Stimulated activated CD4-positive, alpha-beta T cell treated with anti-CD3 and anti-CD28 coated beads, TNF-alpha, amount 100 ng/mL, for 48 hours (primary cell): Measurements from ENCODE around the gene NPY5R.

Source experiments
- DNase-seq, 3 donors: peaks; one replicate each; pipeline ENCODE4 v3.0.0-alpha.2; 2020; ENCODE audit warnings: low read depth in 3 of 3

The NPY5R gene

DNA sequence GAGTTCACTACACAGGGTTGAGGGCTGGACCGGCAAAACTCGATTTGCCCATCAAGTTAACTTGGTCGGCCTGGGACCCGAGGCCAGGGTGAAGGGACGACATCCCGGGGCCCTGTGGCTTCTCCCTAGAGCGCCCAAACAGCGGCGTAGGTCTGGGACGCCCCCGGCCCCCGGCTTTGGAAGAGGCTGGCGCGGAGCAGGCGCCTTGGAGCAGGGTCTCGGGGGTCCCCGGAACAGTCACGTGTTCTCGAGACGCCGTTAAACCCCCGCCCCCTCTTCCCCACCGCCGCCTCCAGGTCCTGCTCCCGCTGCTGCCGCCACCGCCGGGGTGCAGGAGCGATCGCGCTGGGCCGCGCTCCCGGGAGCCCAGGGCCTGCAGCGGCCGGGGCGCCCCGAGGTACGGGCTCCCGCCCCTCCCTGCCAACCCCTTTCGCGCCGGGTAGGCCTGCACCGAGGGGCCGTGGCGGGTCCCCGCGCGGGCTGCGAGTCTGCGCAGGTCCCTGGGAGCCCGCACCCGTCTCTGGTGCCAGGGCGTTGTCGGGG, at the start of gene NPY5R:
Gene NPY5R (plus strand): TSS at position 289 of the 543 bp plus-strand sequence. CDS start 6,382 bp downstream, outside the sequence.
- no peak for DNase-seq

DNA sequence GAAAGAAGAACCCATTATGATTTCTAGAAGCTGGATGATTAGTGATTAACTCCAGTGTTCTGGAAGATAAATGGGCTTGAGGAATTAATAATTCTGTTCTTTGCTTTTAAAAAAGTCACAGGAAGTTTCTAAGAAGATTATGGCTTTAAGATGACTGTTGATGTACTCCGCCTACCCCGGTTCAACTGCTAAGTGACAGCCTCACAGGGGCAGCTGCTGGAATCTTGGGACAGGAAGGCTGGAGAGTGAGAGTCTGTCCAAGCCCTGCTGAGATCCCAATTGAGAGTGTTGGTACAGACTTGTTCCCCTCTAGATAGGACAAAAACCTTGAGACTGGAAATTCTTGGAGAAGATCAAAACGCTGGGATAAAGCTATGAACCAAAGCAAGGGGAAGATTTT, 48.6 kb upstream of the NPY5R start:
- no peak for DNase-seq

DNA sequence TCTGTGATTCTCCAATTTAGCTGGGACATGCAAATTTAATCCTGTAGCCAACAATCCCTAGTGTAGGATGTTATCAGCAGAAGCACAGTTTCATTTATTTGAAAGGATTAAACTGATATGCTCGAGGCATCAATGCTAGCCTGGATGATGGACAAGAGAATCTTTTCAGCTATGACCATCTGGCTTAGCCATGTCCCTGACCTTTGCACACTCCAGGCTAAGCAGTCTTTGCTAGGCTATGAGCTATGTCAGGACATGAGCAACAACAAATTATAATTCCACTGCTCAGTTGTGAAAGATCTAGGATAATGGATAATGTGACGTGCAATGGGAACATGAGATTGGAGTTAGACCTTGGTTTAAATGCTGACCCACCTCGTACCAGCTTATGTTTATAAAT, 43.2 kb upstream of the NPY5R start:
- DNase-seq = no peak

DNA sequence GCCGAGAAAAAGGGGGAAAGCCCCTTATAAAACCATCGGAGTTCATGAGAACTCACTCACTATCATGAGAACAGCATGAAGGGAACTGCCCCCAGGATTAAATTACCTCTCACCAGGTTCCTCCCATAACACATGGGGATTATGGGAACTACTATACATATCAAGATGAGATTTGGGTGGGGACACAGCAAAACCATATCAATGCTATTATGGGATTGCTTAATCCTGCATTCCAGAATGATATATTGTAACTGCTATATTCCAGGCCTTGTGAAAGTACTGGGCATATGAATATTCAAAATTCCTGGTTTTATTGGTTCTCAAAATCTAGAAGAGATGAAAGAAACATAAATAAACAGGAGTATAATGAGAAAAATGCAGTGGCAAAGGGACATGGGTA, 40.6 kb upstream of the NPY5R start:
- DNase-seq = no peak

DNA sequence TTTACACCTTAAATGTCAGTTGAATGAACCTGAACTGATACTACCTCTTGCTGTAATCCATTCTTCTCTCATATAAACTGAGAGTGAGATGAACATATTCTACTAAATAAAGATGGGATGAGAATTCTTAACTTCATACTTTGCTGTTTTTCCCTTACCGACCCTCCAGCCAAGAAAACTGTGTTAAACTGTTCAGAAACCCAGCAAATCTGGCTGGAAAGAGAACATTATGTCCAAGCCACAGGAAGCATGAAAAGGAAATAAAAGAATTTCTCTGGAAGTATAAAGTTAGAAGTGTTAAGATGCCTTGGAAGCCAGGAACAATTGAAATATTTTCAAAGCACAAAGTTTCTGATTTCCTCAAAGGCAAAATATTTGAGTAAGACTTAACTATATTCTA, 34.2 kb upstream of the NPY5R start:
- DNase-seq = no peak

DNA sequence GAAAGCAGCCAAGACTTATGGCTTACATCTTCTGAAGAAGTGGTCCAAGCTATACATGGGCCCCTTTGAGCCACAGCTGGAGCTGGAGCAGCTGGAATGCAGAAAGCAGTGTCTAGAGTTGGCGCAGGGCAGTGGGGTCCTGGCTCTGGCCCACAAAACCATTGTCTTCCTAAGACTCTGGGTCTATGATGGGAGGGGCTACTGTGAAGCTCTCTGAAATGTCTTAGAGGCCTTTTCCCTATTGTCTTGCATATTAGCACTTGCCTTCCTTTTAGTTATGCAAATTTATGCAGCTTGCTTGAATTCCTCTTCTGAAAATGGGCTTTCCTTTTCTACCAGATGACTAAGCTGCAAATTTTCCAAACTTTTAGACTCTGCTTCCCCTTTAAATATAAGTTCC, 26.6 kb upstream of the NPY5R start:
- DNase-seq = no peak

DNA sequence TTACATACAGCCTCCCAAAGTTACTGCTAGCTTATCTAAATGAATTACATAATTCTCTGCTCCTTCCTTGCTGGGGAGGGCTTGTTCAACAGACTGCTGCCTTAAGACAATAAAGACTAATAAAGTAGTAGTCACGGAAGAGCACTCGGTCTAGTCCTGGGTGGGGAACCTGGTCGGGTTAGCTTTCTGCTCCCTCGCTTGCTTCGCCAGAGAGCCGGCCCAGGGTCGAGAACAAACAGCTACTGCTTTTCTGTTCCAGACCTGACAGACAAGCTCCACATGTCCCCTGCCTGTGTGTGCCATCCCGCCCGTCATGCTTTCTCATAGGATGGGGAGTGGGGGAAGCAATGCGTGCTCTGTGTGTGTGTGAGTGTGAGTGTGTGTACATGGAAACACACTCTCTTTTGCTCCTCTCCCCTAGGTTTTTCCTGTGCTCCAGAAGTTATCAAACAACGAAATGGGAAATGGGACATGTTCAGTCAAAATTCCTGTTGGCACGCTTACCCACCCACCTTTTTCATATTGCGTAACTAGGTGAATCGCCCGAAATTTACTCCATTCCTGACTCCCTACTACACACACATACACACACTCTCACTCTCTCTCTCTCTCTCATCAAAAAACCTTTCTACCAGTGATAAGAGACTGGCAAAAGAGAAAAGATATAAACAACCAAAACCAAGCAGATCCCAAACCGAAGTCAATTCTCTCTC, 12.6 kb upstream of the NPY5R start:
- DNase-seq = no peak

DNA sequence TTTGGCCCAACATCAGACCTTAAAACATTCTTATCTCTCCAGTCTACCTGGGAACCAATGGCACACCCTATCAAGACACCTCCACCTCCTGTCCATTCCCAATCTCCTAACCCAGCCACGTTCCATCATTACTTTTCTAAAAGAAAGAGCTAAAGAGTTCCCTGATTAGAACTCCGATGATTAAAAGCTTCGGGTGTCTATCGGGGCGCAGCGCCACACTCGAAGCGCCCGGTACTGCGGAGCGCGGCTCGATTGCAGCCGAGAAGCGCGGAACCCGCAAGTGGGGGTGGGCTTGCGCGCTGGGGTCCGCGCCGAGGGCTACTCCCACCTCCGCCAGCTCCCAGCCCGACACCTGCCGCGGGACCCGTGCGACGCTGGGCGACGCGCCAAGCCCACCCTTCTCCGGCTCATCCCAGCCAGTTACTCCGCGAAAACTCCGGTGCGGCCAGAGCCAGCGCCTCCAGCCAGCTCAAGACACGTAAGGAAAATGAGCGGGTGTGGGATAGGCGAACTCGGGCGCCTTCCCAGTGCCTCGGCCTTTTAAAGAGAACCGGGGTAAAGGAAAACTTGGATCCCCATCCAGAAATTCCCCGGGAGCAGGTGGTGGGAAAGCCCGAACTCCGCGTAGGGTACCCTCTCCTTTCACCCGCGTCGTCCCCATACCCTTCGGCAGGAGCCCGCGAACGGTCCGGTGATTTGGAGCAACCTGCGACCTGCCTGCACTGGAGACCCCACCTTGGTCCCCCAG, 11.9 kb upstream of the NPY5R start:
- no peak for DNase-seq

DNA sequence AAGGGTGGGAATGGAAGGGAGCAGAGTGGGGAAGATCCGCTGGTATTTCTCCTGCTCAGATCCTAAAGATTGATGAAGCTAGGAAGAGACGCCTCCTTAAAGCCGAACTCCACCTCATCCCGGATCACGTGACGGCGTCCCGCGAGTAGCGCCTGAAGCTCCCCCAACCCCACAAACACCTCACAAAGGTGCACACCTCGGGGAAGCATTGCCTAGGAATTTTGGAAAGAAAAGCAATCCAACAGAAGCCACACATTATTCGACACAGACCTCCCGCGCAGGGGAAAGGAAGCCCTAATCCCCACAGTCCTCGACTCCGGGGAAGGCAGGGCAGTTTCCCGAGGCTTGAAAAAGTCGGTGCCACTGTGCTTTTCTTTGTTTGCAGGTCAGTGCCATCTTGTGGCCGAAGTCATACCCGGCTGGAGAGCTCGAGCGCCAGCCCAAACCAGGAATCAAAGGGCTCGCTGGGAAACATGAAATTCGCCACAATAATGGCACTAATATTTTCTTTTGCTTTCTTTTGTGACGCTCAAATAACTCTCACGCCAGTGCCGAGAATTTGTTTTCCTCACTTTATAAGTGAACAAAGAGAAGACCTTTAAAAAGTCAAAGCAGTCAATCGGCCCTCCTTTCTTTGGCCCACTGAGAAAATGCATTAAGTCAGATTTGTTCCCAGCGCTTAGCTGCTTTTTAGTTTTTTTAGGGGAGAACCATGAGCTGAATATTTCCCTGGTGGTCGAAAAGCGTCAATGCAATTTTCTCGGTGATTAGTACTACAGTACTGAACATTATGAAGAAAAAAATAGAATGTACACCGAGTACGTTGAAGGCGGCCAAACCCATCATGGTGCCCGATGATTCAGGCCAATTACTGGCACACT, 10.9 kb upstream of the NPY5R start, which contains the start of gene NPY1R:
Gene NPY1R (minus strand): TSS at position 71 of the 881 bp plus-strand sequence. CDS start 6,042 bp downstream, outside the sequence.
- peak; percentile 8 to 18 (median 14) for DNase-seq

DNA sequence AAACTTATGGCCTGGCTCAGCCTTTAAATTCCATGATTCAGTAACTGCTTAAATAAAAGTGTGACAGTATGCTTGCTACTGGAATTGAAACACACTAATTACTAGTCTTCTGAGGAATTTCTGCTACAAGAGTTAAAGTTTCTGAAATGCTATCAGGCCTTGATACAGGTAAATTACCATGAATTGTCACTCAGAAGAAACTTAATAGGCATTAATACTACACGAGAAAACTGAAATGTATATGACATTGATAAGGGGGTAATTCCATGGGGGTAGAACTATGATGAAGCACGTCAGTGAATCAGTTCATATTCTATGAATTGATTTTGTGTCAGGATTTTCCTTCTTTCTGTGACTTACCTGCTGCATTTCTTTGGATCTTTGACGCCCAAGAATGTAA, 8.3 kb upstream of the NPY5R start:
- DNase-seq = no peak

DNA sequence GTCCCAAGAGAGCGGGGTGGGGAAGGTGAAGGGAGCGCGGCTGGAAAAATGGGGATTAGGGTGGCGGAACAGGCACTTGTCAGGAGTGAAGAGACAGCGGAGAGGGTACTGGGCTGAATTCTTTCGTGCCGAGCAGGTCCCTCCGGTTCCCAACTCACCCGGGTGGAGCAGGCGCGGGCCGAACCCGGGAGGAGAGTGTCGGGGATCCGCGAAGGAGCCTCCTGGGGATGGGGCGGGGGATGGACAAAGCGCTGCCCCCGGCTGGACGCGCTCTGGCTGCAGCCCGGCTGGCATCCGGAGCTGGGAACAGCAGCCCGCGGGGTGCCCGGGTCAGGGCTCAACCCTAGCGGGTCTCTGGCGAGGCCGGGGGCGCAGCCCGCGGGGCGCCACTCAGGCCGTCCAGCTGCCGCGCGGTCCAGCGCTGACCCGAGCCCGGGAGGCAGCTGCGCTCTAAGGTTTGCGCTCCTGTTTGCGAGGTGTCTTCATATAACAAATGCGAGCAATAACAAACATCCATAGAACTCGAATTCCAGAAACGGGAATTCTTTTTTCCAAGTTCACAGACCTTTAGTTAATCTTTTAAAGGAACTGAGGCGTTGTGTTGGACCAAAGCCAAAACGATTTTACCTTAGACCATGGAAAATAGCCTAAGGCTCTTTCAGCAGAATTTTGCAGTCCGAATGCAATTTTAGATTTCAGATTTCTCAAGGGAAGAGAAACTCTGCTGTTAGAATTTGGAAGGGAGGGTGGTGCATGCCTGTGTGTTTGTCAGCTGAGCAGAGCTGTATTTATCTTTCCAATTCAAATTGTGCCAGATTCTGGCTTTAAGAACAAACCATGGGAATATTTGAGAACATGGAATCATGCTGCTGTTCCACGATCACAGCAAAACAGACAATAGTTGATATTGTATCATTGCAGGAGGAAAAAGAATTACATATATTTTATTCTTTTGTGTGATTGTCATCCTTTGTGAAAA, 744 bp downstream of the NPY5R start:
- no peak for DNase-seq

DNA sequence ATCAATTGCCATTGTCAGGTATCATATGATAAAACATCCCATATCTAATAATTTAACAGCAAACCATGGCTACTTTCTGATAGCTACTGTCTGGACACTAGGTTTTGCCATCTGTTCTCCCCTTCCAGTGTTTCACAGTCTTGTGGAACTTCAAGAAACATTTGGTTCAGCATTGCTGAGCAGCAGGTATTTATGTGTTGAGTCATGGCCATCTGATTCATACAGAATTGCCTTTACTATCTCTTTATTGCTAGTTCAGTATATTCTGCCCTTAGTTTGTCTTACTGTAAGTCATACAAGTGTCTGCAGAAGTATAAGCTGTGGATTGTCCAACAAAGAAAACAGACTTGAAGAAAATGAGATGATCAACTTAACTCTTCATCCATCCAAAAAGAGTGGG, 7.0 kb downstream of the NPY5R start:
- no peak for DNase-seq

DNA sequence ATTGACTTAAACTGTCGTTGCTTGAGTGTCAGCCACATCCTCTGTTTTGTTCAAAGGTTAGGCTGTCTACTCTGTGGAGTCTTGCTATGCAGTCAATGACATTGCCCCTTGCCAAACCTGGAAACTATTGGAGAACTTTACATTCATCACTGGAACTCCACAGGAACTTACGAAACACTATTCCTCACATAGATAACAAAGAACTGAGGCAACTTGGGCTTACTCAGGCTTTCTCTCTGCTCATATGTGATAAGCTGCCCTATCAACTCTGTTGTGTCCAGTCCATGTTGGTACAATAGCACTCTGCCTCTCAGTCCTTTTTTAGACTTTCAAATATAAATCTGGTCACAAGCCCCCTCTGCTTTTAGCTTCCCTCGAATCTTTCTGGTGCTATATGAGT, 9.4 kb downstream of the NPY5R start:
- no peak for DNase-seq

DNA sequence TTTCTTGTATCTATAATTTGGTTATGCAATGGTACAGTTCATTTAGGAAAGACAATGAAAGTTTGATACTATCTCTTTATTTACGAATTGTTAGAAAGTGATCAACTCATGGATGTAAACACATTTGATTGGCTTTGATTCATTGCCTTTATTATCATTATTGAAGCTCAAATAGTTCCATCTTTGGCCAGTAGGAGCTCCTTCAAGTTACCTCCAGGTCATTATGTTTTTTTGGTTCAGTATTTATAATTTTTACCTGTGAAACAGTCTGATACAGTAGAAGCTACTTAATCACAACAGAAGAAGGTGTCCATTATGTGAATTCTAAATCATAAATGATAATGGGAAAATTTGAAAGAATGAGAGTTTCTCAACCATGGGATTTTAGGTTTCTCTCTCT, 12.4 kb downstream of the NPY5R start:
- DNase-seq = no peak

DNA sequence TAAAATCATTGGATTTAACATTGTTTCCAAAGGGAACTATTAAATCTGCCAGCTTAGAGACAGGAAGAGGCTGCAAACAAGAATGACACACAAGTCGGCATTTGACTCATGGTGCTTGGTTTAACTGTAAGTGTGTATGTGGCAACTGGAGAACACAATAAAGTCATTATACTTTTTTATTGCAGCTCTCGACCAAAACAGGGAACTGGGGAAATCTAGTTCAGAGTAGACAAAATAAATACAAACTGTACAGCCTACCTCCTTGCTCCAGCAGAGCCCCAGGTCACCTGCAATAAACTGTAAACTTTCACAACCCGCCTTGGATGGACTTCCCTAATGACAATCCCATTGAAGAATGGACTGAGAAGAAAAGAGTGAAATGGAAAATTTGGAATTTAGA, 24.0 kb downstream of the NPY5R start:
- DNase-seq = no peak

DNA sequence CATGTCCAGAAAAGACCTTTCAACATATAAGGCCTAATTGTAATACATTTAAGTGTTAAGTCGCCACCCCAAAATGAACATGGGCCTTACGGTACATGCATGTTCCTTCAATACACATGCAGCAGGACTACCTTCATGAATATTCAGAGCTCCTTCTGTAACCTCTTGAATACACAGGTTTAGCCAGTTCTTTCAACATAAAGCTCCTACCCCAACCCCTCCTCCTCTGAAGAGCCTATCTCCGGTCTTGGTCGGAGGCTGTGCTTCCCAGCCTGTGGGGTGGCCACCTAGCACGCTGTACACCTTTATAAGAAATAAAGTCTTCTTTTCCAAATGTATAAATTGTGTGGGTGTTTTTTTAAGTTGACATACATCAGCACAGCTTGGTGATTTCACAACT, 28.3 kb downstream of the NPY5R start:
- no peak for DNase-seq

DNA sequence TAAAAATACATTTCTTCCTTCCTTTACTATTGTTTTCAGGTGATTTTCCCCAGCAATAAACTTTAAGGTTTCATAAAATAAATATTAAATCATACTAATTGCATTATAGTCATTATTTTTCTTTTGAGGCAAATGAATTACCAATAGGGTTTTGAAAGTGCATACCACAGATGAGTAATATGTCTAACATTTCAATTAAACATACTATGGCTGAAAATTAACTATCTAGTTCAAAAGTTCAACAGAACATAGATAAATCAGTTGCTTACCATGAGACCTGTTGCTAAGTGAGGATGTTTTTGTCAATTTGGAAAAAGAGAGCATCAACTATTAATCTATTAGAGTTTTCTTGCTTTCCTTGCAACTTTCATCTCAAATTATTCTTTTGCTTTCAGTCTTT, 35.0 kb downstream of the NPY5R start:
- no peak for DNase-seq

DNA sequence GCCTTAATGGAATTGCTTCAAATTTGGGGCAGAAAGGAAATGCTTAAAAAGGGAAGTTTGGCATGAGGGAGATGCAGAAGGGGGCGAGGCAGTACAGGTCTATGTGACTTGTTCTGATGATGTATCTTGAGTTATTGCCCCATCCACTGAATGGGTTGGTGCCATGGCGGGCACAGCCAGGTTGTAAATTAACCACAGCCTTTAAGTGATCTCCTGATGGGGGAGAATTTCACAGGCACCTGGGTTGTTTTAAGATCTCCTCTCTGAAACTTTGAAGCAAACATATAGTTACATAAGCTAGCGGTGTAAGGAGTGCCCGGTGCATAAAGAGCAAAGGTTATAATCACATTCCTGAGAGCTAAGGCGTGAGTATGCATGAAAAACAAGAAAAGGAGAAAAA, 37.0 kb downstream of the NPY5R start:
- no peak for DNase-seq

DNA sequence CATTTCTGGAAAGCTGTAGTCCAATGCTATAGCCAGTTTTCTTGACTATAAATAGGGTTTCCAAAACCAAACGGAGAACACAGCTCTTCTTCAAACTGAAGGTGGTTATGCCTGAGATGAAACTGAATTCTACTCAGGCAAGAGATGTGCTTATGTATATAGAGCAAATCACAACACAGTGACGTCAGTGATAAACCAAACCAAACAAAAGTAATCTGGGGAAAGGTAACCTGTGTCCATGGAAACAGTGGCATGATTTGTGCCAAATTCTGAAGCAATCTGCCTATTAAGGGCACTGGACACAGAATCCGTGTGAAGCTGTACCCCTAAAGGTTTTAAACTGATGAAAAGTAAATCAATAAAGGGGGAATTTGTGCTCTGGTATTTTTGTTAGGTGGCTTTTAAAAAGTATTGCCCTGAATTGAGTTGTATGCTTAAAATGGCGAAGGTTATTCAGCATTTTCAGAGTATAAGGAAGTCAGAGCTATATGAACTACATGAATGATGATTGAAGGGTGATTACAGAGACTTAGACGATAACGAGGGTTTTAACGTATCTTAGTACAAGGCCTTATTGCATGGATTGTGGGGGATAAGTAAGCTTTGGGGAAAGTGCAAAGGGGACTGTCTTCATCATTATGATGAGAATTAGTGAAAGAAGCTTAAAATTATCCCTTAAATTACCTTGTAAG, 38.6 kb downstream of the NPY5R start:
- no peak for DNase-seq

DNA sequence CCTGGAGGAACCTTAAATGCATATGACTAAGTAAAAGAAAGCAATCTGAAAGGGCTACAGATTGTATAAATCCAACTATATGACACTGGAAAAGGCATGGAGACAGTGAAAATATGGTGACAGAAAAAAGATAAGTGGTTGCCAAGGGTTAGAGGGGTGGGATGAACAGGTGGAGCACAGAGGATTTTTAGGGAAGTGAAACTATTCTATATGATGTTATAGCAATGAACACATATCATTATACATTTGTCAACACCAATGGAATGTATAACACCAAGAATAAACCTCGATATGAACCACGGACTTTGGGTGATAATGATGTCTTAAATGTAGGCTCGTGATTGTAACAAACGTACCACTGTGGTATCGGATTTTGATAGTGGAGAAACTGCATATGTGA, 40.7 kb downstream of the NPY5R start:
- DNase-seq = no peak
